Measurements from ENCODE around the gene EYS.

GRCh38 chr6:64831680-64832079, 875.3 kb downstream of the EYS start:
- TF ChIP-seq POLR2A (IDR thresholded peaks at IDR 0.05; ENCODE audit: control extremely low read depth in 1 of 2, low read depth in 2 of 2, low read length in 2 of 2) (no peak), CTCF (IDR thresholded peaks at IDR 0.05; ENCODE audit: control extremely low read depth in 1 of 3, insufficient read depth in 1 of 3, low read depth in 1 of 3, low read length in 3 of 3) (no peak)

Measured in H1 (cell line).